ENCODE data around the gene SIGLEC1.

The SIGLEC1 gene

GRCh38 chr20:3727401-3728021 lies 15.1 kb upstream of the SIGLEC1 start:
- DNase-seq: peak; percentile 65

GRCh38 chr20:3724356-3724755 lies 12.0 kb upstream of the SIGLEC1 start:
- DNase-seq: no peak

GRCh38 chr20:3723284-3723683 lies 10.9 kb upstream of the SIGLEC1 start:
- DNase-seq: no peak

GRCh38 chr20:3721912-3722311 lies 9.5 kb upstream of the SIGLEC1 start:
- no peak for DNase-seq

- no peak for DNase-seq
Measured at GRCh38 chr20:3720626-3721025, 8.2 kb upstream of the SIGLEC1 start.

- DNase-seq: no peak
Measured at GRCh38 chr20:3720068-3720467, 7.7 kb upstream of the SIGLEC1 start.

- no peak for DNase-seq
Measured at GRCh38 chr20:3719046-3719445, 6.6 kb upstream of the SIGLEC1 start.

GRCh38 chr20:3716195-3716834 lies 3.9 kb upstream of the SIGLEC1 start:
- DNase-seq: peak; percentile 51

GRCh38 chr20:3714092-3714491 lies 1.7 kb upstream of the SIGLEC1 start:
- DNase-seq: no peak

- DNase-seq: no peak
Measured at GRCh38 chr20:3711484-3711941, 887 bp downstream of the SIGLEC1 start.

GRCh38 chr20:3710703-3711483 lies 1.5 kb downstream of the SIGLEC1 start:
- peak; percentile 47 for DNase-seq

- DNase-seq: no peak
Measured at GRCh38 chr20:3710011-3710466, 2.4 kb downstream of the SIGLEC1 start.

GRCh38 chr20:3707508-3707899 lies 4.9 kb downstream of the SIGLEC1 start:
- no peak for DNase-seq

GRCh38 chr20:3706774-3707507 lies 5.5 kb downstream of the SIGLEC1 start:
- no peak for DNase-seq

GRCh38 chr20:3705970-3706739 lies 6.2 kb downstream of the SIGLEC1 start:
- no peak for DNase-seq

GRCh38 chr20:3705491-3705969 lies 6.9 kb downstream of the SIGLEC1 start:
- DNase-seq: no peak

GRCh38 chr20:3704087-3704486 lies 8.3 kb downstream of the SIGLEC1 start:
- no peak for DNase-seq

GRCh38 chr20:3702611-3703391 lies 9.6 kb downstream of the SIGLEC1 start:
- DNase-seq: no peak

GRCh38 chr20:3701061-3701998 lies 11.1 kb downstream of the SIGLEC1 start:
- DNase-seq: no peak

- no peak for DNase-seq
Measured at GRCh38 chr20:3699037-3699436, 13.4 kb downstream of the SIGLEC1 start.

Data from fibroblast of skin of abdomen (primary cell).